KBM-7 (cell line): Measurements from ENCODE around the gene MACROD2.

Experiments
- DNase-seq: peaks from one replicate; pipeline ENCODE4 v3.0.0-alpha.2; 2015
- in situ Hi-C: fragments of 300-500 bp; cut with MboI; formaldehyde crosslinking; loops from 2 replicates; pipeline ENCODE4 v1.14.3; 2020; ENCODE audit warnings: low sequenced_read_pairs, low pct_unique_long_range_greater_than_20kb, mixed read lengths

MACROD2 gene

GRCh38 chr20:14481863-14482262, 486.5 kb downstream of the MACROD2 start:
- no peak for DNase-seq

GRCh38 chr20:14488212-14488611, 492.9 kb downstream of the MACROD2 start:
- in situ Hi-C loops: no loop called here
- no peak for DNase-seq

More at GRCh38 chr20:14481863-14482262, 486.5 kb downstream of the MACROD2 start:
- in situ Hi-C loops: no loop called here

GRCh38 chr20:14488756-14489479, 493.6 kb downstream of the MACROD2 start:
- no peak for DNase-seq

GRCh38 chr20:14489544-14489943, 494.2 kb downstream of the MACROD2 start:
- no peak for DNase-seq
- in situ Hi-C loops: no loop called here

More at GRCh38 chr20:14488756-14489479, 493.6 kb downstream of the MACROD2 start:
- in situ Hi-C loops: no loop called here

- in situ Hi-C loops: no loop called here
- DNase-seq: no peak
Measured at GRCh38 chr20:14491436-14491835, 496.1 kb downstream of the MACROD2 start.

- in situ Hi-C loops: no loop called here
- no peak for DNase-seq
Measured at GRCh38 chr20:14493408-14493807, 498.1 kb downstream of the MACROD2 start.

GRCh38 chr20:14494355-14494754, 499.0 kb downstream of the MACROD2 start:
- in situ Hi-C loops: no loop called here

GRCh38 chr20:14495066-14495465, 499.8 kb downstream of the MACROD2 start:
- no peak for DNase-seq
- in situ Hi-C loops: no loop called here

More at GRCh38 chr20:14494355-14494754, 499.0 kb downstream of the MACROD2 start:
- DNase-seq: no peak

- in situ Hi-C loops: no loop called here
- no peak for DNase-seq
Measured at GRCh38 chr20:14497004-14497403, 501.7 kb downstream of the MACROD2 start.

- in situ Hi-C loops: no loop called here
- DNase-seq: no peak
Measured at GRCh38 chr20:14498772-14499171, 503.5 kb downstream of the MACROD2 start.

- in situ Hi-C loops: no loop called here
- DNase-seq: no peak
Measured at GRCh38 chr20:14505476-14505875, 510.2 kb downstream of the MACROD2 start.

- in situ Hi-C loops: no loop called here
- DNase-seq: no peak
Measured at GRCh38 chr20:14507711-14508110, 512.4 kb downstream of the MACROD2 start.

- no peak for DNase-seq
- in situ Hi-C loops: no loop called here
Measured at GRCh38 chr20:14510341-14510740, 515.0 kb downstream of the MACROD2 start.

- in situ Hi-C loops: no loop called here
- no peak for DNase-seq
Measured at GRCh38 chr20:14512839-14513238, 517.5 kb downstream of the MACROD2 start.

GRCh38 chr20:14518648-14519047, 523.3 kb downstream of the MACROD2 start:
- in situ Hi-C loops: no loop called here
- no peak for DNase-seq

- no peak for DNase-seq
- in situ Hi-C loops: no loop called here
Measured at GRCh38 chr20:14521016-14521415, 525.7 kb downstream of the MACROD2 start.

- DNase-seq: no peak
Measured at GRCh38 chr20:14521436-14521835, 526.1 kb downstream of the MACROD2 start.

GRCh38 chr20:14522595-14522994, 527.3 kb downstream of the MACROD2 start:
- in situ Hi-C loops: no loop called here
- no peak for DNase-seq

More at GRCh38 chr20:14521436-14521835, 526.1 kb downstream of the MACROD2 start:
- in situ Hi-C loops: no loop called here

- DNase-seq: no peak
- in situ Hi-C loops: no loop called here
Measured at GRCh38 chr20:14523090-14523489, 527.8 kb downstream of the MACROD2 start.

GRCh38 chr20:14525426-14525825, 530.1 kb downstream of the MACROD2 start:
- DNase-seq: no peak
- in situ Hi-C loops: no loop called here

- in situ Hi-C loops: no loop called here
- DNase-seq: no peak
Measured at GRCh38 chr20:14526891-14527290, 531.6 kb downstream of the MACROD2 start.
